ENCODE data around the gene EPHB6. TPM values are rescaled to one million over a fixed set of nuclear protein-coding genes. Genes with fewer than 3 reads are reported as not detected.
A peak's percentile ranks its signal among the peaks of the same experiment; 100 is the strongest.

EPHB6 gene
- total RNA-seq, 2 donors from 2014 or later, result 37.1 to 84.0 TPM

- intact Hi-C loops (cut with DNase I), result loop anchor here (10.0 kb wide), 1 partner anchor 118 kb away; no protein-coding TSS in a partner anchor
Observed at GRCh38 chr7:142876991-142877910, 22.4 kb downstream of the EPHB6 start.

GRCh38 chr7:142878315-142878714, 23.4 kb downstream of the EPHB6 start:
- H3K9me3 ChIP-seq, result no peaks in the 10 kb centered on the region
- no peak overlapping the region for H3K27ac ChIP-seq
- H3K36me3 ChIP-seq (replicated peaks in 1 of 2; ENCODE audit: insufficient read depth in 1 of 2, low read depth in 2 of 2), result peaks cover 0 to 2% of the 10 kb centered on the region in 2 donors
- H3K27me3 ChIP-seq, result no peaks in the 10 kb centered on the region
- no peak overlapping the region for H3K4me3 ChIP-seq
- intact Hi-C loops (cut with DNase I), result loop anchor here (10.0 kb wide), 1 partner anchor 116 kb away; no protein-coding TSS in a partner anchor
- no peak for ATAC-seq
- 70 to 81% methylated on average over 3 of the region's 3 CpGs for WGBS, 2 donors
- H3K4me1 ChIP-seq, result peaks cover 14% of the 10 kb centered on the region
- DNase-seq, result no peak
- no peak for TF ChIP-seq POLR2A (IDR thresholded peaks at IDR 0.05)
- no peak for TF ChIP-seq CTCF (IDR thresholded peaks at IDR 0.05)

More at GRCh38 chr7:142876991-142877910, 22.4 kb downstream of the EPHB6 start:
- ATAC-seq (no peak), DNase-seq (peak in 1 of 4 donors; percentile 2)
- TF ChIP-seq CTCF (IDR thresholded peaks at IDR 0.05) (no peak), POLR2A (IDR thresholded peaks at IDR 0.05) (no peak)
- Histone ChIP-seq H3K9me3 (no peaks in the 10 kb centered on the region), H3K27ac (no peak overlapping the region), H3K4me1 (peaks cover 14% of the 10 kb centered on the region), H3K27me3 (no peaks in the 10 kb centered on the region), H3K4me3 (no peak overlapping the region), H3K36me3 (replicated peaks in 1 of 2; ENCODE audit: insufficient read depth in 1 of 2, low read depth in 2 of 2) (peaks cover 0 to 2% of the 10 kb centered on the region in 2 donors)
- 74 to 79% methylated on average over 13 to 18 of the region's 18 CpGs for WGBS, 2 donors

DNA sequence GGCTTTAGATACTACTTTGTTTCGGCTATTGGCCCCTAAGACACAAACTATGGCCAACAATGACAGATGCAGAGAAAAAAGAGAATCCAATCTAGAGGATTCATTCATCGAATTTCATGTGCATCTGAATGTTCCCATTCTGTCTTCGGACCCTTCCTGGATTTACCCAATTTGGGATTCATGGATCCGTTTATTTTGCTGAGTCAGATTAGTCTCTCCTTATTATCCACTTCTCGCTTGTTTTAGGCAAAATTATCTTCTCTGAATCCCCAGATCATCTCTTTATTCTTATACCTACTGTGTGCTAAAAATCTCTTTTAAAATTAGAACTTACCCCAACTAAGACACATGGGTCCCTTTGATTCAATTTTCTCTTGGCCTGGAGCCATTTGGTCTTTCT, 24.2 kb downstream of the EPHB6 start:
- H3K36me3 ChIP-seq (replicated peaks in 1 of 2; ENCODE audit: insufficient read depth in 1 of 2, low read depth in 2 of 2), result peaks cover 0 to 2% of the 10 kb centered on the region in 2 donors
- H3K27ac ChIP-seq, result no peak overlapping the region
- no peaks in the 10 kb centered on the region for H3K9me3 ChIP-seq
- H3K4me3 ChIP-seq, result no peak overlapping the region
- no peaks in the 10 kb centered on the region for H3K27me3 ChIP-seq
- H3K4me1 ChIP-seq, result peaks cover 14% of the 10 kb centered on the region
- intact Hi-C loops (cut with DNase I), result loop anchor here (10.0 kb wide), 1 partner anchor 116 kb away; no protein-coding TSS in a partner anchor
- DNase-seq (no peak), ATAC-seq (no peak)
- TF ChIP-seq CTCF (IDR thresholded peaks at IDR 0.05) (no peak), POLR2A (IDR thresholded peaks at IDR 0.05) (no peak)
- WGBS, 2 donors, result 63 to 65% methylated on average over 5 of the region's 5 CpGs

- Histone ChIP-seq H3K4me3 (no peak overlapping the region), H3K4me1 (peaks cover 14% of the 10 kb centered on the region), H3K27me3 (no peaks in the 10 kb centered on the region), H3K36me3 (replicated peaks in 1 of 2; ENCODE audit: insufficient read depth in 1 of 2, low read depth in 2 of 2) (peaks cover 0 to 2% of the 10 kb centered on the region in 2 donors), H3K27ac (peak overlapping the region in 3 of 4 donors; percentile 29 to 79 (median 73)), H3K9me3 (no peaks in the 10 kb centered on the region)
- 17 to 21% methylated on average over 8 of the region's 8 CpGs for WGBS, 2 donors
- DNase-seq (peak; percentile 48 to 56 (median 52)), ATAC-seq (no peak)
- intact Hi-C loops (cut with DNase I), result no loop called here
- TF ChIP-seq POLR2A (IDR thresholded peaks at IDR 0.05), result no peak
- TF ChIP-seq CTCF (IDR thresholded peaks at IDR 0.05), result peak; percentile 62 to 88 (median 74)
Observed at GRCh38 chr7:142880876-142881505, 26.1 kb downstream of the EPHB6 start.
